HFFc6 (cell line): ENCODE results near the gene EPN2. TPM values are rescaled to one million over a fixed set of nuclear protein-coding genes. Genes with fewer than 3 reads are reported as not detected.

ENCODE experiments used
- DNase-seq: peaks from one replicate; pipeline ENCODE4 v3.0.0-alpha.2; 2018
- H3K27ac Mint-ChIP-seq: 2 replicates; pipeline ENCODE4 v1.8.0; 2020; ENCODE audit warnings: mild to moderate bottlenecking, mixed read lengths
- H3K27me3 Mint-ChIP-seq: 2 replicates; pipeline ENCODE4 v1.8.0; 2021; ENCODE audit warnings: mild to moderate bottlenecking, moderate library complexity, mixed read lengths; ENCODE audit not compliant: insufficient read depth
- H3K36me3 Mint-ChIP-seq: 2 replicates; pipeline ENCODE4 v1.8.0; 2021; ENCODE audit warnings: low read depth, mixed read lengths
- H3K4me1 Mint-ChIP-seq: 2 replicates; pipeline ENCODE4 v1.8.0; 2020; ENCODE audit warnings: low read depth, mixed read lengths
- H3K4me3 Mint-ChIP-seq: 2 replicates; pipeline ENCODE4 v1.8.0; 2020; ENCODE audit warnings: mild to moderate bottlenecking, moderate library complexity, mixed read lengths
- H3K9me3 Mint-ChIP-seq: 2 replicates; pipeline ENCODE4 v1.8.0; 2020; ENCODE audit warnings: mild to moderate bottlenecking, mixed read lengths
- CTCF ChIP-seq: fragments of 200-600 bp; sonication (generic); IDR thresholded peaks from 2 replicates; pipeline ENCODE4 v1.5.0; 2021; ENCODE audit warnings: antibody characterized with exemption, mild to moderate bottlenecking
- total RNA-seq, 6 experiments: library from RNA; stranded (reverse); fragmentation: NEBNext Ultra II Directional; extraction: Animal tissue kit (Norgen Biotek cat#: 25700); gene quantifications; 2 replicates in 1 of 6; 3 replicates in 5 of 6; pipeline ENCODE4 v1.2.3, GENCODE V29; 2021

Gene EPN2
- total RNA-seq, 6 experiments from 2014 or later = 40.1 to 47.4 (median 42.7) TPM

GRCh38 chr17:19254651-19255050, 17.5 kb downstream of the EPN2 start:
- peaks cover 22% of the 10 kb centered on the region for H3K4me1 Mint-ChIP-seq
- no peak overlapping the region for H3K27ac Mint-ChIP-seq
- no peaks in the 10 kb centered on the region for H3K9me3 Mint-ChIP-seq
- no peak for DNase-seq
- no peak for TF ChIP-seq CTCF
- no peak overlapping the region for H3K4me3 Mint-ChIP-seq
- H3K36me3 Mint-ChIP-seq = peaks cover 5% of the 10 kb centered on the region; the same call in 1 of the 2 replicates
- H3K27me3 Mint-ChIP-seq = no peaks in the 10 kb centered on the region

- Mint-ChIP-seq H3K4me1 (peaks cover 19% of the 10 kb centered on the region), H3K27me3 (no peaks in the 10 kb centered on the region), H3K36me3 (peaks cover 5% of the 10 kb centered on the region; the same call in 1 of the 2 replicates), H3K27ac (no peak overlapping the region), H3K9me3 (no peaks in the 10 kb centered on the region), H3K4me3 (no peak overlapping the region)
- no peak for DNase-seq
- TF ChIP-seq CTCF = no peak
Measured at GRCh38 chr17:19255279-19255678, 18.1 kb downstream of the EPN2 start.

- Mint-ChIP-seq H3K9me3 (no peaks in the 10 kb centered on the region), H3K4me1 (peaks cover 34% of the 10 kb centered on the region), H3K36me3 (peaks cover 13% of the 10 kb centered on the region; the same call in 1 of the 2 replicates), H3K27ac (no peak overlapping the region), H3K4me3 (no peak overlapping the region), H3K27me3 (no peaks in the 10 kb centered on the region; the same call in 1 of the 2 replicates)
- no peak for TF ChIP-seq CTCF
- no peak for DNase-seq
Measured at GRCh38 chr17:19258371-19258770, 21.2 kb downstream of the EPN2 start.

- H3K27me3 Mint-ChIP-seq = no peaks in the 10 kb centered on the region; the same call in 1 of the 2 replicates
- H3K4me1 Mint-ChIP-seq = peaks cover 58% of the 10 kb centered on the region
- peak; percentile 29; the same call in 1 of the 2 replicates for TF ChIP-seq CTCF
- no peaks in the 10 kb centered on the region for H3K9me3 Mint-ChIP-seq
- no peak overlapping the region for H3K27ac Mint-ChIP-seq
- DNase-seq = no peak
- H3K36me3 Mint-ChIP-seq = peaks cover 13% of the 10 kb centered on the region; the same call in 1 of the 2 replicates
- no peak overlapping the region for H3K4me3 Mint-ChIP-seq
Measured at GRCh38 chr17:19260958-19261357, 23.8 kb downstream of the EPN2 start.

GRCh38 chr17:19261426-19261825, 24.3 kb downstream of the EPN2 start:
- TF ChIP-seq CTCF = no peak
- Mint-ChIP-seq H3K4me3 (no peak overlapping the region), H3K27me3 (no peaks in the 10 kb centered on the region; the same call in 1 of the 2 replicates), H3K27ac (no peak overlapping the region), H3K9me3 (no peaks in the 10 kb centered on the region), H3K36me3 (peaks cover 13% of the 10 kb centered on the region; the same call in 1 of the 2 replicates), H3K4me1 (peaks cover 61% of the 10 kb centered on the region)
- no peak for DNase-seq
